Cardiac fibroblast (primary cell): ENCODE measurements around the gene SBK1.

Experiments used
- DNase-seq, 2 donors: peaks; one replicate each; pipeline versions ENCODE4 v3.0.0 to v3.0.0-alpha.2; 2010; ENCODE audit warnings: low read depth in 2 of 2
- H3K4me3 ChIP-seq, 2 donors: replicated peaks in 1 of 2; 1 replicate in 1 of 2; 2 replicates in 1 of 2; pipeline ENCODE4 v1.5.1; 2011; ENCODE audit warnings: low read depth in 2 of 2, low read length in 2 of 2, mild to moderate bottlenecking in 2 of 2, moderate library complexity in 1 of 2
- CTCF ChIP-seq: IDR thresholded peaks from one replicate; pipeline ENCODE4 v1.5.1; 2011; ENCODE audit warnings: low read depth, mild to moderate bottlenecking, low read length, inconsistent platforms

SBK1 gene

GRCh38 chr16:28280881-28281836 is 11.2 kb upstream of the SBK1 start:
- no peak for DNase-seq
- TF ChIP-seq CTCF = no peak
- no peak overlapping the region for H3K4me3 ChIP-seq

DNA sequence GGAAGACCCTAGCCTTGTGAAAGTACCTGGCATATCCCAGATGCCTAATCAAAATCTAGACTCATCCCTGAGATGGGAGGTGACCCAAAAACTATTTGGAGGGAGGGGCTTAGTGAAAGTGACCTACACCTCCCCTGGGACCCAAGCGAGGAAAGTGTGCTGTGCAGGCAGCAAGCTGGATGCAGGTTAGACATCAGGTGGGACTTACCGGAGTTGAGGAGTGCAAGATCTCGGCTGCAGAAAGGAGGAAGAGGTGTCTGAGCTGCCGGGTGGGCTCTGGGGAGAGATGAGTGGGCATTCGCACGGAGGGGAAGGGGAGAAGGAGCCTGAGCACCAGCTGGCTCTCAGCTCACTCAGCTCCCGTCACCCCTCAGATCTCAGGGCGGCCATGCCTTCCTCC is 10.3 kb upstream of the SBK1 start:
- DNase-seq = no peak
- no peak overlapping the region for H3K4me3 ChIP-seq
- no peak for TF ChIP-seq CTCF

DNA sequence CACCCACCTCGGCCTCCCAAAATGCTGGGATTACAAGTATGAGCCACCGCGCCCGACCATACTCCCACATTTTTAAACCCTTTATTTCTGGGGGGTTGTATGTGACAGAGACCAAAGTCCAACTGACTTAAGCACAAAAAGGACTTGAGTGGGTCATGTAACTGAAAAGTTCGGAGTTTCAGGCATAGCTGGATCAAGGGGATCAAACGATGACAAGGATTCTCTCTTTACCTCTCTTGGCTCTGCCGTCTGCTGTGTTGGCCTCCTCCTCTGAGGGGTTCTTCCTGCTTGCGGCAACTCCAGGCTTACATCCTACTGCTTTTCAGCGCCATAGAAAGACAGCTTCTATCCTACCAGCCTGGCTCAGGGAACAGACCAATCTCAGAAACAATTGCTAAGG is 9.2 kb upstream of the SBK1 start:
- DNase-seq = no peak
- TF ChIP-seq CTCF = no peak
- no peak overlapping the region for H3K4me3 ChIP-seq

DNA sequence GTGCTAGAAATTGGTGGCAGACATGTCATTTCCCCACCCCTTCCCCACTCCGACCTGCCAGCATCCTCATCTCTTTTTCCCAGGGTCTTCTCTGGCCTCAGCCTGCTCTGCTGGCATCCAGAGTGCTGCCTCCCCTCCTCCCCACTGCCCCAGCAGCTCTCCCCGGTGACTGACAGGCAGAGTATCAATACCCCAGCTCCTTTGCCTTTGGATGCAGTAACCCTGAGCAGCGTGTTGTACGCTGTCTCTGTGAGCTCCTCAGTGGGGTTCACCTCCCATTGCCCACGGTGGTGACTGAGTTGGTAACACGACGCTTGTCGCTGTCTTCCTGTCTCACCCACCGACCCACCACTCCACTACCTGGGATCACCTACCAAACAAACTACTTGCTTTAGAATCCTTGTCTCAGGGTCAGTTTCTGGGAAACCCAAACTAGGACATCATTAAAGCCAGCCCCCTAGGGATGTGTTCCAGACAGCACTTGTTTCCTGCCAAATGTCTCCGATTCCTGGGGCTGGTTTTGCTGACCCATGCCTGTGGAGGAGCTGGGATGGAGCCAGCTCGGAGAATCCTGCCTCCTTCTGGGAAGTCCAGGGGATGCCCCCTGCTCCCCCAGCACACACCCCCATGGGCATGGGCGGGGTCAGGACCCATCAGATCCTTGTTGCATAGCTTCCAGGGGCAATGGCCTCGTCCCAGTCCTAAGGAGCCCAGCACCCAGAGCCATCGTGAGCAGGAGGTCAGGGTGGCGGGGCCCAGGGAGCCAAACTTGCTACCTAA is 8.3 kb upstream of the SBK1 start:
- no peak for DNase-seq
- TF ChIP-seq CTCF = no peak
- no peak overlapping the region for H3K4me3 ChIP-seq

DNA sequence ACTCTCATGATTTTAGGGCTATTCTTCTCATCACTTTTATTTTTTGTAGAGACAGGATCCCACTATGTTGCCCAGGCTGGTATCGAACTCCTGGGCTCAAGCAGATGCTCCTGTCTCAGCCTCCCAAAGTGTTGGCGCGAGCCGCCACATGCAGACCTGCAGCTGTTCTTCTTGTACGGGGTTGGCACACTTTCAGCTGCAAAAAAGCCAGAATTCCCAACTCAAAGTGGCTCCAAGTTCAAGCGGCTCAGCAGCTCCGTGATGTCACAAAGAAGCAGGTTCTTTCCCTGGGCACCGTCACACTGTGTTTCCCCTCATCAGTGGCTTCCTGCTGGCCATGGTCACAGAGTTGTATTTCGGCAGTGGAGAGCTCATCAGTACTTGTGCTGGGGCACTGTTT is 6.7 kb upstream of the SBK1 start:
- H3K4me3 ChIP-seq = no peak overlapping the region
- TF ChIP-seq CTCF = no peak
- DNase-seq = no peak

GRCh38 chr16:28288114-28288513 is 4.2 kb upstream of the SBK1 start:
- no peak for TF ChIP-seq CTCF
- H3K4me3 ChIP-seq = no peak overlapping the region
- no peak for DNase-seq
